Measurements from ENCODE around the gene CD248.
A peak's percentile ranks its signal among the peaks of the same experiment; 100 is the strongest.

CD248 gene

GRCh38 chr11:66275984-66276612, 40.7 kb downstream of the CD248 start:
- DNase-seq (ENCODE audit: low spot score) = no peak

- no peak for DNase-seq (ENCODE audit: low spot score)
Observed at GRCh38 chr11:66275396-66275795, 41.4 kb downstream of the CD248 start.

GRCh38 chr11:66274219-66274618, 42.6 kb downstream of the CD248 start:
- no peak for DNase-seq (ENCODE audit: low spot score)

GRCh38 chr11:66272596-66272995, 44.2 kb downstream of the CD248 start:
- DNase-seq (ENCODE audit: low spot score) = no peak

- no peak for DNase-seq (ENCODE audit: low spot score)
Observed at GRCh38 chr11:66271816-66272215, 45.0 kb downstream of the CD248 start.

- DNase-seq (ENCODE audit: low spot score) = no peak
Observed at GRCh38 chr11:66268952-66269905, 47.6 kb downstream of the CD248 start.

- DNase-seq (ENCODE audit: low spot score) = peak; percentile 100
Observed at GRCh38 chr11:66268244-66268951, 48.4 kb downstream of the CD248 start, which contains the start of gene RAB1B. Gene RAB1B, plus strand, starts transcription at chr11:66268639. Its CDS starts 41 bp downstream, at chr11:66268680.

GRCh38 chr11:66267379-66268243, 49.2 kb downstream of the CD248 start:
- peak; percentile 86 for DNase-seq (ENCODE audit: low spot score)

- DNase-seq (ENCODE audit: low spot score) = no peak
Observed at GRCh38 chr11:66267039-66267378, 49.8 kb downstream of the CD248 start.

- no peak for DNase-seq (ENCODE audit: low spot score)
Observed at GRCh38 chr11:66266378-66267038, 50.3 kb downstream of the CD248 start.

- no peak for DNase-seq (ENCODE audit: low spot score)
Observed at GRCh38 chr11:66265531-66266377, 51.1 kb downstream of the CD248 start.

GRCh38 chr11:66264914-66265313, 51.9 kb downstream of the CD248 start:
- no peak for DNase-seq (ENCODE audit: low spot score)
